Natural killer cell (primary cell): ENCODE data around the gene COL8A2. TPM values are rescaled to one million over a fixed set of nuclear protein-coding genes. Genes with fewer than 3 reads are reported as not detected.

Experiments
- ATAC-seq, 3 donors: fragments of 150-1000 bp in 2 of 3; fragments of 200-7000 bp in 1 of 3; cut with Tn5 transposase; 1 replicate in 1 of 3; 2 replicates in 2 of 3; pipeline ENCODE4 v1.10.0; 2021; ENCODE audit warnings: mild to moderate bottlenecking in 2 of 3, moderate library complexity in 2 of 3
- DNase-seq, 2 donors: peaks; one replicate each; pipeline versions ENCODE4 v3.0.0 to v3.0.0-alpha.2; 2013 to 2021; ENCODE audit warnings: mixed read lengths in 1 of 2
- H3K27ac ChIP-seq: one replicate; pipeline ENCODE4 v1.5.1; 2013; ENCODE audit warnings: mild to moderate bottlenecking, low read length
- H3K27me3 ChIP-seq: one replicate; pipeline ENCODE4 v1.6.1; 2013; ENCODE audit warnings: low read length; ENCODE audit not compliant: control insufficient read depth, insufficient read depth
- H3K36me3 ChIP-seq: one replicate; pipeline ENCODE4 v1.6.1; 2013; ENCODE audit warnings: low read length; ENCODE audit not compliant: control insufficient read depth, insufficient read depth
- H3K4me1 ChIP-seq: one replicate; pipeline ENCODE4 v1.6.1; 2013; ENCODE audit warnings: low read length; ENCODE audit not compliant: control insufficient read depth, insufficient read depth
- H3K4me3 ChIP-seq: one replicate; pipeline ENCODE4 v1.5.1; 2013; ENCODE audit warnings: low read length
- H3K9me3 ChIP-seq: one replicate; pipeline ENCODE4 v1.6.1; 2013; ENCODE audit warnings: low read length; ENCODE audit not compliant: control insufficient read depth, insufficient read depth
- H3K27ac Mint-ChIP-seq, 2 donors: one replicate each; pipeline ENCODE4 v1.8.0; 2022; ENCODE audit warnings: mild to moderate bottlenecking in 2 of 2, mixed read lengths in 2 of 2, moderate library complexity in 1 of 2
- H3K27me3 Mint-ChIP-seq, 2 donors: one replicate each; pipeline ENCODE4 v1.8.0; 2022; ENCODE audit warnings: low read depth in 2 of 2, mixed read lengths in 2 of 2
- H3K36me3 Mint-ChIP-seq: one replicate; pipeline ENCODE4 v1.8.0; 2022; ENCODE audit warnings: mixed read lengths
- H3K4me1 Mint-ChIP-seq, 2 donors: one replicate each; pipeline ENCODE4 v1.8.0; 2022; ENCODE audit warnings: mixed read lengths in 2 of 2
- H3K4me3 Mint-ChIP-seq: one replicate; pipeline ENCODE4 v1.8.0; 2022; ENCODE audit warnings: mild to moderate bottlenecking, moderate library complexity, mixed read lengths
- H3K9me3 Mint-ChIP-seq, 2 donors: one replicate each; pipeline ENCODE4 v1.8.0; 2022; ENCODE audit warnings: mixed read lengths in 2 of 2
- WGBS: methylation state at CpG from one replicate; pipeline ENCODE4 v1.1.7; 2013; ENCODE audit warnings: missing lambda C conversion rate; ENCODE audit not compliant: insufficient coverage; 5-methylcytosine and 5-hydroxymethylcytosine counted together
- intact Hi-C: fragments of 100-400 bp; cut with micrococcal nuclease; formaldehyde crosslinking; loops from one replicate; pipeline ENCODE4 v1.14.2; 2022
- total RNA-seq, 4 donors: library from RNA; stranded (reverse); fragments of 120-200 nt in 1 of 4; gene quantifications; one replicate each; pipeline versions ENCODE4 v1.2.3 to v1.2.4, GENCODE V29; 2013 to 2022
- TF ChIP-seq, protein P1 (sequence below): fragments of 200-600 bp; IDR thresholded peaks from one replicate; pipeline ENCODE4 v1.8.0; 2022; ENCODE audit warnings: antibody characterized with exemption

Gene COL8A2
- total RNA-seq, 3 donors from 2014 or later (not counting 1 experiment from before 2014, with no cell fraction given): 0.09 to 0.20 (median 0.14) TPM

DNA sequence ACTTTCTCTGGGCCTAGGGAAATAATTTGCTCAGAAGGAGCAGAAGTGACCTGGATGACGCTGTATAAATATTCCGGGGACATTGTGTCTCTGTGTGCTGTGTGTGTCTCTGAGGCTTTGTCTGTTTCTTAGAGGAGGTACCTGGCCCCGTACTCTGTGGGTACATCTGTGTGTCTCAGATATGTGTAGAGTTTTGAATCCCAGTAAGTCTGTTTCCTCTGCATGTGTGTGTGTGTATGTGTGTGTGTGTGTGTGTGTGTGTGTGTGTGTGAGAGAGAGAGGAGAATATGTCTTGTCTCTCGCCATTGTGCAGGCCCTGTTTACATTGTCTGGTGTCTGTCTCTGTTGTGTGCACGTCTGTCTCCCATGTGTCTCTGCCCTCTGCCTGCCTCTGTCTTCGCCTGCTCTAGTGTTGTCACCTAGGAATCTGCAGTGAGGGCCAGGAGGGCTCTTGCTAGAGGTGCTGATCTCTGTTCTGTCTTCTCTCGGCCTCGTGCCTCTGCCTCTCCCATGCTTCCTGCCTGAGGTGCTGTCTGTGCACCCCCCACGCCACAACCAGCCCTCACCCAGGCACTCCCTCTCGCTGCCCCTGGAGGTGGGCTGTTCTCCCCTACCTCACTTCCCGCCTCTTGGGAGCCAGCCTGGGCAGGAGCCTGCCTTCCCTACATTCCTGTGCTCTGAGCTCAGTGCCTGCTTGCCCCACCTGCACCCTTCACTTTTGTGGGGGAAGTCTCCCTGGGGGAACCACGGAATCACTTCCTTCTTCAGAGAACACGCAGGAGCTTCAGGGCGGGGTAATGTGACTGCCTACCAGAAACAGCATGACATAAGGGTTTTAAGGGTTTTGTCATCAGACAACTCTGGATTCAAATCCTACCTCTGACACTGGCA is 36.9 kb upstream of the COL8A2 start:
- TF ChIP-seq, protein P1, sequence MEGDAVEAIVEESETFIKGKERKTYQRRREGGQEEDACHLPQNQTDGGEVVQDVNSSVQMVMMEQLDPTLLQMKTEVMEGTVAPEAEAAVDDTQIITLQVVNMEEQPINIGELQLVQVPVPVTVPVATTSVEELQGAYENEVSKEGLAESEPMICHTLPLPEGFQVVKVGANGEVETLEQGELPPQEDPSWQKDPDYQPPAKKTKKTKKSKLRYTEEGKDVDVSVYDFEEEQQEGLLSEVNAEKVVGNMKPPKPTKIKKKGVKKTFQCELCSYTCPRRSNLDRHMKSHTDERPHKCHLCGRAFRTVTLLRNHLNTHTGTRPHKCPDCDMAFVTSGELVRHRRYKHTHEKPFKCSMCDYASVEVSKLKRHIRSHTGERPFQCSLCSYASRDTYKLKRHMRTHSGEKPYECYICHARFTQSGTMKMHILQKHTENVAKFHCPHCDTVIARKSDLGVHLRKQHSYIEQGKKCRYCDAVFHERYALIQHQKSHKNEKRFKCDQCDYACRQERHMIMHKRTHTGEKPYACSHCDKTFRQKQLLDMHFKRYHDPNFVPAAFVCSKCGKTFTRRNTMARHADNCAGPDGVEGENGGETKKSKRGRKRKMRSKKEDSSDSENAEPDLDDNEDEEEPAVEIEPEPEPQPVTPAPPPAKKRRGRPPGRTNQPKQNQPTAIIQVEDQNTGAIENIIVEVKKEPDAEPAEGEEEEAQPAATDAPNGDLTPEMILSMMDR: no peak
- Mint-ChIP-seq H3K36me3 (no peaks in the 10 kb centered on the region), H3K27ac (peak overlapping the region; percentile 88 to 99), H3K9me3 (no peaks in the 10 kb centered on the region), H3K27me3 (no peaks in the 10 kb centered on the region), H3K4me1 (peaks cover 69 to 81% of the 10 kb centered on the region in 2 donors), H3K4me3 (peak overlapping the region; percentile 82)
- peak overlapping the region; percentile 84 for H3K27ac ChIP-seq
- intact Hi-C loops: no loop called here
- H3K4me3 ChIP-seq: no peak overlapping the region
- no peaks in the 10 kb centered on the region for H3K27me3 ChIP-seq
- H3K4me1 ChIP-seq: peaks cover 68% of the 10 kb centered on the region
- H3K9me3 ChIP-seq: no peaks in the 10 kb centered on the region
- peaks cover 2% of the 10 kb centered on the region for H3K36me3 ChIP-seq
- peak; percentile 27 to 77 for DNase-seq
- WGBS: 10% methylated on average over 14 of the region's 14 CpGs
- peak; percentile 52 to 73 (median 61) for ATAC-seq

DNA sequence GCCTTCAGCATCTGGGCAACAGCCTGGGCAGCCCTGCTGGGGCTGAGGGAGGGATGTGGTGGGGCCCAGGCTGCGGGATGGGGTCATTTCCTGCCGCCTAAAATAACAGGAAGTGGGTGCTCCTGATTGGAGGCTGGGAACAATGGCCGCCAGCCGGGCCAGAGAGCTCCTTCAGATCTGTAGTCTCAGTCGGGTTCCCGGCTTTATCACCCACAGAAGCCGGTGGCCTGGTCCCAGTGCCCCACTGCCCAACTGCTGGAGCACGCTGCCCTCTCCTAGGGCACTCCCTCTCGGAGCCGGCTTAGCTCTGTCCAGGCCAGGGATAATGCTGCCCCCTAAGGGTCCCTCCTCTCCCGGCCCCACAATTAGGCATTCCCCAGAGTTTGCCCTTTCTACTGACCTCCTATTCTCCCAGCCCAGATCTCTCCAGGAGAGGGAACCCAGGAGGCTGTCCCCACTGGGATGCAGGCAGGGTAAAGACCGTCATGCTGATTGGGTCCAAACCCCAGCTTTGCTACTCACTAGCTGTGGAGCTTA is 36.0 kb upstream of the COL8A2 start:
- Histone ChIP-seq H3K27me3 (no peaks in the 10 kb centered on the region), H3K4me1 (peaks cover 66% of the 10 kb centered on the region), H3K4me3 (peak overlapping the region; percentile 32), H3K36me3 (peaks cover 2% of the 10 kb centered on the region), H3K27ac (peak overlapping the region; percentile 84), H3K9me3 (no peaks in the 10 kb centered on the region)
- WGBS: 4% methylated on average over 12 of the region's 12 CpGs
- TF ChIP-seq, protein P1: no peak
- H3K4me3 Mint-ChIP-seq: peak overlapping the region; percentile 82
- DNase-seq: peak; percentile 48 to 79
- no peaks in the 10 kb centered on the region for H3K36me3 Mint-ChIP-seq
- no peaks in the 10 kb centered on the region for H3K27me3 Mint-ChIP-seq
- H3K4me1 Mint-ChIP-seq: peaks cover 63 to 77% of the 10 kb centered on the region in 2 donors
- H3K9me3 Mint-ChIP-seq: no peaks in the 10 kb centered on the region
- intact Hi-C loops: no loop called here
- ATAC-seq: peak; percentile 21 to 56 (median 27)
- peak overlapping the region; percentile 88 to 99 for H3K27ac Mint-ChIP-seq

DNA sequence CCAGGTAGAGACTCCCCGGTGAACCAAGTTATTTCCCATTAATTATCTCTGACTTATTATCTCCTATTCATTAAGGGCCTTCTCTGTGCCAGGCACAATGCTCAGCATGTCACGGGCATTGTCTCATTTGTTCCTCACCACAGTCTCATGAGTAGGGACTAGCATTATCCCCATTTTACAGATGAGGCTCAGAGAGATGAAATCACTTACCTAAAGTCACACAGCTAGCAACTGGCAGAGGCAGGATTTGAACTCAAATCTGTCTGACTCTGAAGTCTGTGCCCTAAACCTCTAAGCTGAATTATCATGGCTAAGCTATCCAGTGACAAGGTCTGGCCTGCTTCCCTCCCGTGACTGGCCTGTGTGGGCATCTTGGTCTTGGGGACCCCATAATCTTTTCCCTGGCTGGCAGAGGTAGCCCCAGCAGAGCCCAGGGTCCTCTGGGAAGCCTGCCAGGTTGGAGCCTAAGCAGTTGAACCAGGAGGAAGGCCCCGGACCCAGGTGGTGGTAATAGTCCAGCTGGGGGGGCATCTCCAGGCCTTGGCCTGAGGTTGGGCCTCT is 35.4 kb upstream of the COL8A2 start:
- Mint-ChIP-seq H3K4me1 (peaks cover 63 to 74% of the 10 kb centered on the region in 2 donors), H3K9me3 (no peaks in the 10 kb centered on the region), H3K27me3 (no peaks in the 10 kb centered on the region), H3K27ac (peak overlapping the region; percentile 88 to 99), H3K36me3 (no peaks in the 10 kb centered on the region), H3K4me3 (peak overlapping the region; percentile 82)
- Histone ChIP-seq H3K9me3 (no peaks in the 10 kb centered on the region), H3K27ac (peak overlapping the region; percentile 84), H3K36me3 (peaks cover 2% of the 10 kb centered on the region), H3K27me3 (no peaks in the 10 kb centered on the region), H3K4me3 (peak overlapping the region; percentile 32), H3K4me1 (peaks cover 67% of the 10 kb centered on the region)
- 35% methylated on average over 4 of the region's 4 CpGs for WGBS
- TF ChIP-seq, protein P1: no peak
- DNase-seq: peak in 1 of 2 donors; percentile 28
- intact Hi-C loops: no loop called here
- ATAC-seq: no peak
